Measurements from ENCODE around the gene PPIE. TPM values are rescaled to one million over a fixed set of nuclear protein-coding genes. Genes with fewer than 3 reads are reported as not detected.

Gene PPIE
- total RNA-seq, 1 donor from 2014 or later, result 67.1 TPM

GRCh38 chr1:39754906-39755504 lies 16.3 kb downstream of the PPIE start:
- Histone ChIP-seq H3K36me3 (ENCODE audit: control insufficient read depth, insufficient read depth, low read length) (peaks cover 22% of the 10 kb centered on the region), H3K27me3 (ENCODE audit: control insufficient read depth, insufficient read depth, low read length) (no peaks in the 10 kb centered on the region), H3K4me3 (ENCODE audit: low read depth, low read length) (no peak overlapping the region)
- DNase-seq (ENCODE audit: low read depth) (no peak), FAIRE-seq (peak; percentile 77)
- TF ChIP-seq CTCF (IDR thresholded peaks at IDR 0.05; ENCODE audit: insufficient read depth, low read length, severe bottlenecking), result no peak

DNA sequence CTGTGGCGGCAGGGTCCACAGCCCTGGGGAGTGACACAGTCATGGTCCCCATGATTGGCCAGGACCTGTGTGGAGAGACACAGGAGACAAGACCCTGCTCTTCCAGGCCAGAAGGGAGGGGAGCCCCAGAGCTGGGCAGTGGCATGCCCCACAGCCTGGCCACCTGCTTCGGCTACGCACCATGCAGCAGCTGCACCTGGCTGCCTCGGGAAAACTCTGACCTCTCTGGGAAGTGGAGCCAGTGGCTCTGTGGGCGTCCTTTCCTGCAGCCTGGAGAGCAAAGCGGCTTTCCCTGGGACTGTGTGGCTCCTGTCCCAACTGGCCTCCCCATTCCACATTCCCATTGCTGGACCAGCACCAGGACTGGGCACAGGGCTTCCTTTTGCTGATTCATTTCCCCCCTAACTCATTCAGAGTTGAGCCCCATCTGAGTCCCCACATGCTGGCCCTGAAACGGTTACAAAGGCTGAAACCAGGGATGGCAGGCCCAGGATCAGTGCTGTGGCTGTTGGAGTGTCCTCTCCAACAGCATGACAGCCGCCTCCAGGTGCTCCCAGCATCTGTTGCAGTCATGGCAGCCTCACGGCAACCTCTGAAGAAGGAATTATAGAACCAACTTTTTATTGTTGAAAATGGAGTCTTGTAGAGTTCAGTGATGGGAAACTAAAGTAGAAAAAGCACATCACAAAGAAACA lies 17.4 kb downstream of the PPIE start:
- no peak for TF ChIP-seq CTCF (IDR thresholded peaks at IDR 0.05; ENCODE audit: insufficient read depth, low read length, severe bottlenecking)
- Histone ChIP-seq H3K27me3 (ENCODE audit: control insufficient read depth, insufficient read depth, low read length) (no peaks in the 10 kb centered on the region), H3K36me3 (ENCODE audit: control insufficient read depth, insufficient read depth, low read length) (peaks cover 19% of the 10 kb centered on the region), H3K4me3 (ENCODE audit: low read depth, low read length) (no peak overlapping the region)
- DNase-seq (ENCODE audit: low read depth) (no peak), FAIRE-seq (no peak)

DNA sequence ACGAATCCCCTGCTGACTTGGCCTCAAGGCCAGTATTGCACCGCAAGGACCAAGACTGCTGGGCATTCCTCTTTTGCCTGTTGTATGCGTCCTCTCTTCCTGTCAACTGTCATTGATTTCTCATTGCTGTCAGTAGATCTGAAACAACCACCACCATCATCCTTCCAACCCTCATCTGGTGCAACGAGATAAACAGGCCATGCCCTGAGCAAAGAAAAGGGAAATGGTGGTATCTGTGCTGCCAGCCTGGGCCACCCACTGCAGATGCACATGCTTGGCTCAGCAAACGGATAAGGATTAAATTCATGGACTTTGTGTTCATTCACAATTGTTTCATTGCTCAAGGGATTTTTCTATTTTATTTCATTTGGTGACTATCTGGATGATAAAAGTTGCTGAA lies 18.8 kb downstream of the PPIE start:
- FAIRE-seq (no peak), DNase-seq (ENCODE audit: low read depth) (no peak)
- no peaks in the 10 kb centered on the region for H3K27me3 ChIP-seq (ENCODE audit: control insufficient read depth, insufficient read depth, low read length)
- TF ChIP-seq CTCF (IDR thresholded peaks at IDR 0.05; ENCODE audit: insufficient read depth, low read length, severe bottlenecking), result no peak
- H3K4me3 ChIP-seq (ENCODE audit: low read depth, low read length), result no peak overlapping the region
- H3K36me3 ChIP-seq (ENCODE audit: control insufficient read depth, insufficient read depth, low read length), result peaks cover 12% of the 10 kb centered on the region

GRCh38 chr1:39758556-39759435 lies 20.1 kb downstream of the PPIE start:
- DNase-seq (ENCODE audit: low read depth) (no peak), FAIRE-seq (peak; percentile 7)
- Histone ChIP-seq H3K36me3 (ENCODE audit: control insufficient read depth, insufficient read depth, low read length) (peaks cover 8% of the 10 kb centered on the region), H3K27me3 (ENCODE audit: control insufficient read depth, insufficient read depth, low read length) (no peaks in the 10 kb centered on the region), H3K4me3 (ENCODE audit: low read depth, low read length) (no peak overlapping the region)
- TF ChIP-seq CTCF (IDR thresholded peaks at IDR 0.05; ENCODE audit: insufficient read depth, low read length, severe bottlenecking), result no peak

GRCh38 chr1:39759436-39759726 lies 20.7 kb downstream of the PPIE start:
- Histone ChIP-seq H3K27me3 (ENCODE audit: control insufficient read depth, insufficient read depth, low read length) (no peaks in the 10 kb centered on the region), H3K36me3 (ENCODE audit: control insufficient read depth, insufficient read depth, low read length) (peaks cover 8% of the 10 kb centered on the region), H3K4me3 (ENCODE audit: low read depth, low read length) (no peak overlapping the region)
- FAIRE-seq, result no peak
- peak; percentile 10 for DNase-seq (ENCODE audit: low read depth)
- TF ChIP-seq CTCF (IDR thresholded peaks at IDR 0.05; ENCODE audit: insufficient read depth, low read length, severe bottlenecking), result no peak

All from bronchial epithelial cell (primary cell).